Breast epithelium (tissue), 4 donors: ENCODE data around the gene UBA5. TPM values are rescaled to one million over a fixed set of nuclear protein-coding genes. Genes with fewer than 3 reads are reported as not detected.
"Not testable (repeated sequence)": the region's sequence is repeated elsewhere in the genome, so short reads cannot be mapped to it uniquely, and the experiment has no call there.

Source experiments
- DNase-seq, 2 donors: peaks; one replicate each; pipeline ENCODE4 v3.0.0-alpha.2; 2019; ENCODE audit warnings: low spot score in 2 of 2
- H3K27ac ChIP-seq, 2 donors: fragments of 200-600 bp; sonication (generic) in 1 of 2; one replicate each; pipeline ENCODE4 v1.5.1; 2016 to 2019; ENCODE audit warnings: mild to moderate bottlenecking in 1 of 2
- H3K27me3 ChIP-seq, 2 donors: fragments of 200-600 bp; sonication (generic) in 1 of 2; one replicate each; pipeline versions ENCODE4 v1.5.1 to v1.6.0; 2017 to 2019; ENCODE audit warnings: control low read depth in 1 of 2, mild to moderate bottlenecking in 1 of 2
- H3K36me3 ChIP-seq: fragments of 200-600 bp; one replicate; pipeline ENCODE4 v1.5.1; 2019
- H3K4me1 ChIP-seq, 2 donors: fragments of 200-600 bp; sonication (generic); one replicate each; pipeline ENCODE4 v1.5.1; 2016 to 2019; ENCODE audit warnings: control low read depth in 1 of 2
- H3K4me3 ChIP-seq, 3 donors: fragments of 200-600 bp; sonication (generic); 1 replicate in 2 of 3; 2 replicates in 1 of 3; pipeline ENCODE4 v1.5.1; 2016 to 2019; ENCODE audit warnings: mild to moderate bottlenecking in 3 of 3, moderate library complexity in 2 of 3
- H3K9me3 ChIP-seq, 2 donors: fragments of 200-600 bp; sonication (generic) in 1 of 2; one replicate each; pipeline ENCODE4 v1.5.1; 2016 to 2019; ENCODE audit warnings: control low read depth in 1 of 2
- POLR2A ChIP-seq: fragments of 450-650 bp; IDR thresholded peaks from one replicate; pipeline ENCODE4 v1.6.1; 2016; ENCODE audit warnings: antibody characterized with exemption, mild to moderate bottlenecking, moderate library complexity
- POLR2AphosphoS5 ChIP-seq, 3 donors: sonication (generic); formaldehyde crosslinking; IDR thresholded peaks; one replicate each; pipeline ENCODE4 v1.6.1; 2017; ENCODE audit warnings: antibody characterized with exemption in 3 of 3
- intact Hi-C: fragments of 100-400 bp; cut with DNase I; formaldehyde crosslinking; loops from one replicate; pipeline ENCODE4 v1.15.1; 2023; ENCODE audit warnings: low total_unique reads
- total RNA-seq, 3 donors: library from RNA; depleted of rRNA; stranded (reverse); fragments of >200 nt; gene quantifications; one replicate each; pipeline ENCODE4 v1.1.0, GENCODE V29; 2016
- TF ChIP-seq, protein P1 (sequence below), 3 donors: fragments of 450-650 bp; IDR thresholded peaks; one replicate each; pipeline ENCODE4 v1.5.1; 2016 to 2017; ENCODE audit warnings: antibody characterized with exemption in 3 of 3, mild to moderate bottlenecking in 3 of 3, moderate library complexity in 3 of 3

UBA5 gene
- 10 to 100 TPM; 34.4 to 40.2 (median 37.7) TPM for total RNA-seq

DNA sequence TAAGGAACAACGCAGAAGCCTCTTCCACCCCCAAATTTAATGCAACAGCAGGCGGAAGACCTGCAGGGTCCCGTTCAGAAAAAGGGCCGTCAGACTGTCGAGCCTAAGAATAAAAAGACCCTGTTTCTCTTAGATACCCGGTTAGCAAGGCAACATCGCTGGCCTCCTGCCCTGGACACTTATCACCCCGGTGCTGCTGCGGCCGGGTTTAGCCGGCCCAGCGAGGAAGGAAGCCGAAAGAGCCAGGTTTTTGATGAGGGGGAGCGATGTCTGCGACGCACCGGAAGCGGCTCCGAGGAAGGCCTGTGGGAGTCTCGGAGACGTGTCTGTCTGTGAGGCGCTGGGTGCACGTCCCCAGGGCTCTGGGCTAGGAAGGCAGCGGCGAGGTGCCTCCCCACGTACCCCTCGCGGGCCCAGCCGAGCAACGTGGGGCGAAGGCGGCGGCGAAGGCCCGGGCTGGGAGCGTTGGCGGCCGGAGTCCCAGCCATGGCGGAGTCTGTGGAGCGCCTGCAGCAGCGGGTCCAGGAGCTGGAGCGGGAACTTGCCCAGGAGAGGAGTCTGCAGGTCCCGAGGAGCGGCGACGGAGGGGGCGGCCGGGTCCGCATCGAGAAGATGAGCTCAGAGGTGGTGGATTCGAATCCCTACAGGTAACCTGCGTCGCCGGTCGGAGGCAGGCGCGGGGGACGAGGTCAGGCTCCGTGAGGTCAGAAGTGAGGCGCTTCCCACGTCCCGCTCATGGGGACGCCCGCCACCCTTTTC, at the start of gene UBA5:
Gene UBA5 (plus strand): TSS at position 278 of the 759 bp plus-strand sequence. CDS start 209 bp downstream, at position 487.
- Histone ChIP-seq H3K27ac (peak within 1 kb of the TSS; percentile 93 to 96), H3K4me1 (no peaks in the 10 kb centered on the region), H3K9me3 (no peaks in the 10 kb centered on the region), H3K36me3 (no peaks in the 10 kb centered on the region), H3K27me3 (no peaks in the 10 kb centered on the region), H3K4me3 (peak within 1 kb of the TSS; percentile 57 to 97 (median 85))
- TF ChIP-seq, protein P1, sequence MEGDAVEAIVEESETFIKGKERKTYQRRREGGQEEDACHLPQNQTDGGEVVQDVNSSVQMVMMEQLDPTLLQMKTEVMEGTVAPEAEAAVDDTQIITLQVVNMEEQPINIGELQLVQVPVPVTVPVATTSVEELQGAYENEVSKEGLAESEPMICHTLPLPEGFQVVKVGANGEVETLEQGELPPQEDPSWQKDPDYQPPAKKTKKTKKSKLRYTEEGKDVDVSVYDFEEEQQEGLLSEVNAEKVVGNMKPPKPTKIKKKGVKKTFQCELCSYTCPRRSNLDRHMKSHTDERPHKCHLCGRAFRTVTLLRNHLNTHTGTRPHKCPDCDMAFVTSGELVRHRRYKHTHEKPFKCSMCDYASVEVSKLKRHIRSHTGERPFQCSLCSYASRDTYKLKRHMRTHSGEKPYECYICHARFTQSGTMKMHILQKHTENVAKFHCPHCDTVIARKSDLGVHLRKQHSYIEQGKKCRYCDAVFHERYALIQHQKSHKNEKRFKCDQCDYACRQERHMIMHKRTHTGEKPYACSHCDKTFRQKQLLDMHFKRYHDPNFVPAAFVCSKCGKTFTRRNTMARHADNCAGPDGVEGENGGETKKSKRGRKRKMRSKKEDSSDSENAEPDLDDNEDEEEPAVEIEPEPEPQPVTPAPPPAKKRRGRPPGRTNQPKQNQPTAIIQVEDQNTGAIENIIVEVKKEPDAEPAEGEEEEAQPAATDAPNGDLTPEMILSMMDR (IDR thresholded peaks at IDR 0.05) = no peak
- TF ChIP-seq POLR2AphosphoS5 (IDR thresholded peaks at IDR 0.05) (peak in 2 of 3 donors; percentile 14 to 22), POLR2A (peak; percentile 22)
- peak in 1 of 2 donors; percentile 46 for DNase-seq
- intact Hi-C loops = no loop called here

DNA sequence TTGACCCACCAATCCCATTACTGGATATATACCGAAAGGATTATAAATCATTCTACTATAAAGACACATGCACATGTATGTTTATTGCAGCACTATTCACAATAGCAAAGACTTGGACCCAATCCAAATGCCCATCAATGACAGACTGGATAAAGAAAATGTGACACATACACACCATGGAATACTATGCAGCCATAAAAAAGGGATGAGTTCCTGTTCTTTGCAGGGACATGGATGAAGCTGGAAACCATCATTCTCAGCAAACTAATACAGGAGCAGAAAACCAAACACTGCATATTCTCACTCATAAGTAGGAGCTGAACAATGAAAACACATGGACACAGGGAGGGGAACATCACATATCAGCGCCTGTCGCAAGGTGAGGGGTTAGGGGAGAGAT, 44.8 kb upstream of the UBA5 start:
- H3K9me3 ChIP-seq, H3K4me3 ChIP-seq, H3K4me1 ChIP-seq, intact Hi-C loops, H3K27me3 ChIP-seq, H3K36me3 ChIP-seq, DNase-seq, H3K27ac ChIP-seq: not testable (repeated sequence)

DNA sequence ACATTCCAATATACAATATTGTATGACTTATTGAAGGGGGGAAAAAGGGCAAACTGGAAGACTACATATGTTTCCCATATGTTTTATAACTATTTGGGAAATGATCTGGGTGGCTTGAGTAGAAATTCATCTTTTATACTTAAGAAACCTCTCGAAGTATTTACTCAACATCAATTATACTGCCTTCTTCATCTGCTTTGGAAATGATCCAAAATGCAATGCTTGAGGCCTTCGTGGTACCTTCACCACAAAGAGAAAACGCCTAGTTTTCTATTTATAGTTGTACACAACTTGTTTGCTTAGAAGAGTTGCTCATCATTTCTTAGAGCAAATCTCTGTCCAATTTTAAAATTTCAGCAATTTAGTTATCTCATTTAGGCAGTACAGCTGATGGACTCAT, 44.2 kb upstream of the UBA5 start:
- no peak for DNase-seq
- intact Hi-C loops = no loop called here
- H3K9me3 ChIP-seq = peaks cover 4 to 6% of the 10 kb centered on the region in 2 donors

DNA sequence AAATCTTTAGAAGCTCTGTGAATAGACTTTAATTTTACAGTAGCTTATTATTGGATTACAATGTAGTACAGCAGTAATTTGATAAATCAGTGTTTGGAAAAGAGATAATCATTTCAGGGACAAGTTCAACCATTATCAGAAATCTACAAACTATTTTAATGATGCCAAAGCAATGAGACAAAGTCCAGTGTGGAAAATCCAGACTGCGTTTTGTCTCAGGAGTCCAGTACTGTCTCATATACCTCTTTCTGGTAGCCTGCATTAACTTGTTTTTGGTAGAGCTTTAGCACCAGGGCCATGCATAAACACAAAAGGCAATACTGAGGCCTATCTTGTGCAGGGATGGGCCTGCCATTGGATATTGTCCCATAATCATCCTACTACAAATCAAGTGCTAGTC, 43.3 kb upstream of the UBA5 start:
- H3K4me1 ChIP-seq = no peaks in the 10 kb centered on the region
- DNase-seq = no peak
- H3K36me3 ChIP-seq = no peaks in the 10 kb centered on the region
- no peak overlapping the region for H3K4me3 ChIP-seq
- no peaks in the 10 kb centered on the region for H3K27me3 ChIP-seq
- intact Hi-C loops = no loop called here
- TF ChIP-seq, protein P1 (IDR thresholded peaks at IDR 0.05) = no peak
- TF ChIP-seq POLR2A (no peak), POLR2AphosphoS5 (IDR thresholded peaks at IDR 0.05) (no peak)
- H3K9me3 ChIP-seq = peaks cover 6% of the 10 kb centered on the region in 2 donors
- no peak overlapping the region for H3K27ac ChIP-seq

More for the DNA sequence above, 44.2 kb upstream of the UBA5 start:
- H3K27ac ChIP-seq = no peak overlapping the region
- TF ChIP-seq POLR2AphosphoS5 (IDR thresholded peaks at IDR 0.05) (no peak), POLR2A (no peak)
- TF ChIP-seq, protein P1 (IDR thresholded peaks at IDR 0.05) = no peak
- H3K4me3 ChIP-seq = no peak overlapping the region
- no peaks in the 10 kb centered on the region for H3K36me3 ChIP-seq
- no peaks in the 10 kb centered on the region for H3K4me1 ChIP-seq
- H3K27me3 ChIP-seq = no peaks in the 10 kb centered on the region

DNA sequence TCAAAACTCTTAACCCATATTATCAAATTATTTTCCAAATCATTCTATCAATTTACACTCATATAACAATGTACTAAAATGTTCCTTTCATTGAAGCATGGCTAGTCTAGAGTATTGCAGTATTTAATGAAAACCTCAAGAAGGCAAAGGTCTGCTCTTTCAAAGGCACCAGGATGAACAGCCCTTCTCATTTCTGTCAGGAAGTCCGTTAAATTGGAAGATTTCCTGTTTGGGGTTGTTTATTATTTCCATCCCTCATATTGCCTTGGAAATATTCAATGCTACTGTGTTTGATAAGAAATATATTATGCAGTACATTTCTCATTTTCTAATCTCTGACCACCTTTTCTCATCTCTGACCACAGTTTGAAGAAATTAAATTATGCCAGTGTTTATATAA, 38.0 kb upstream of the UBA5 start:
- Histone ChIP-seq H3K9me3 (peaks cover 0 to 6% of the 10 kb centered on the region in 2 donors), H3K27me3 (no peaks in the 10 kb centered on the region), H3K4me3 (no peak overlapping the region), H3K27ac (no peak overlapping the region), H3K4me1 (no peaks in the 10 kb centered on the region), H3K36me3 (no peaks in the 10 kb centered on the region)
- intact Hi-C loops = no loop called here
- no peak for DNase-seq
- TF ChIP-seq POLR2AphosphoS5 (IDR thresholded peaks at IDR 0.05) = no peak
- TF ChIP-seq POLR2A = no peak
- TF ChIP-seq, protein P1 (IDR thresholded peaks at IDR 0.05) = no peak
